Stomach smooth muscle (tissue), 2 donors: ENCODE measurements around the gene DNMT3L.
A peak's percentile ranks its signal among the peaks of the same experiment; 100 is the strongest.
"Not testable (repeated sequence)": the region's sequence is repeated elsewhere in the genome, so short reads cannot be mapped to it uniquely, and the experiment has no call there.

Experiments
- H3K27ac ChIP-seq: one replicate; pipeline ENCODE4 v1.7.0; 2013; ENCODE audit warnings: mild to moderate bottlenecking, low read length, inconsistent platforms
- H3K27me3 ChIP-seq, 2 donors: one replicate each; pipeline ENCODE4 v1.7.0; 2013; ENCODE audit warnings: low read length in 2 of 2; ENCODE audit not compliant: insufficient read depth in 2 of 2, control insufficient read depth in 1 of 2
- H3K36me3 ChIP-seq, 2 donors: one replicate each; pipeline ENCODE4 v1.7.0; 2013; ENCODE audit warnings: low read length in 2 of 2; ENCODE audit not compliant: control insufficient read depth in 2 of 2, insufficient read depth in 2 of 2
- H3K4me1 ChIP-seq: one replicate; pipeline ENCODE4 v1.7.0; 2013; ENCODE audit warnings: low read length; ENCODE audit not compliant: control insufficient read depth, insufficient read depth
- H3K4me3 ChIP-seq, 2 donors: one replicate each; pipeline ENCODE4 v1.7.0; 2013; ENCODE audit warnings: low read length in 2 of 2
- H3K9ac ChIP-seq, 2 donors: one replicate each; pipeline ENCODE4 v1.7.0; 2013; ENCODE audit warnings: low read length in 2 of 2, mild to moderate bottlenecking in 1 of 2
- H3K9me3 ChIP-seq, 2 donors: one replicate each; pipeline ENCODE4 v1.7.0; 2013; ENCODE audit warnings: low read length in 2 of 2; ENCODE audit not compliant: control insufficient read depth in 2 of 2
- donor health status: healthy.
- donor health status: Pancreatic carcinoma.

The DNMT3L gene

DNA sequence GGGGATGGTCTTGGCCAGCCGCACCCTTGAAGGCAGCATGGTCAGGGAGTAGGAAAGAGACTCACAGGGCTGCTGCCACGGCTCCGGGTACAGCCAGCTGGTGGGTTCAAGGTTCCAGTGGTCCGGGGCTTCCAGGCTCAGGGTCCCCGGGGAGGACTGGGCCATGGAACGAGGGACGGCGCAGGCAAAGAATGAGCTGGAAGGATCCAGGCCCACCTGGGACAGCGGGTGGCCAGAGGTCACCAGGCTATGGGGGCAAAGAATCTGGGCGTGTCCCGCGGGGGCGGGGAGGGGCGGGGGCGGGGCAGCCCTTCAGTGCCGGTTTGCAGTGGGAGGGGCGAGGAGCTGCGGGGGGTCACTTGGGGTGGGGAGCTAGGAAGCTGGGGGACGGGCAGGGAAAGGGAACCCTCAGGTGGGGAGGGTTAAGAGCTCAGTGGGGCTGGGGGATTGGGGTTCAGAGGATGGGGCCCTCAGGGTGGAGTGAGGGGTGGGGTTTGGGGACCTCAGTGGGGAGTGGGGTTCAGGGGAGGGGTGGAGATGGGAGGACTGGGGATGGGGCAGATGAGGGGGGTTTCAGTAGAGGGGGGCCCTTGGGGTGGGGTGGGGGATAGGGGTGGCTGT is at the start of gene DNMT3L:
TSS of gene DNMT3L (minus strand) at position 223 of the 621 bp plus-strand sequence. CDS start 638 bp downstream, outside the sequence.
- peaks cover 0 to 7% of the 10 kb centered on the region in 2 donors for H3K9me3 ChIP-seq
- no peak within 1 kb of the TSS for H3K27ac ChIP-seq
- H3K4me1 ChIP-seq, result no peaks in the 10 kb centered on the region
- H3K27me3 ChIP-seq, result peaks cover 0 to 4% of the 10 kb centered on the region in 2 donors
- H3K4me3 ChIP-seq, result no peak within 1 kb of the TSS
- H3K9ac ChIP-seq, result no peak within 1 kb of the TSS
- no peaks in the 10 kb centered on the region for H3K36me3 ChIP-seq

DNA sequence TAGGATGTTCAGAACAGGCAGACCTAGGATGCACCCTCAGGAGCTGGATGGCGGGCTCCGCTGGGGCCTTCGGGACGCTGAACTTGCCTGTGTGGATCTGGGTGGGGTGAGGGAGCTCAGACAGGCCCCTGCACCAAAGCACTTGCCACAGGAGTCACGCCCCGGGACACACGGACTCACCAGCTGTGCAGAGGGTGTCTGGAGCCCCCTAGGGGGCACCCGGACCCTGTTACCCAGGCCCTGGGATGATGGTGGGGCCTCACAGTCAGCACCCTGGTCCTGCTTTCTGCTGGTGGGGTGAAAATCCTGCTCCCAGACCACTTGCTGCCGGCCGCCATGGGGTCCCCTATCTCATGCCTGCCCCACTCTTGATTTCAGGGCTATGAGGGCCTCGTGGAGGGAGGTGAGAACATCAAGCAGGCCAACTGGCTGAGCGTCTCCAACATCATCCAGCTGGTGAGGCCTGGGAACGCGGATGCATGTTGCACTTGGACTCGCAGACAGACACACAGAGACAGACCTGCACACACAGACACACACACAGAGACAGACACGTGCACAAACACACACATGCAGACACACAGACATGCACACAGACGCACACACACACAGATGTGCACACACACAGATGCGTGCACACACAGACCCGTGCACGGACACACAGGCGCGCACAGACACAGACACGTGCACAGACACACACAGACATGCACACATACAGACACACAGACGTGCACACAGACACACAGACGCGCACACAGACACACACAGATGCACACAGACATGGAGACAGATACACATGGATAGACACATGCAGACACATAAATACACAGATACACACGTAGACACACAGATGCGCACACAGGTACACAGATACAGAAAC is 49.2 kb upstream of the DNMT3L start:
- Histone ChIP-seq H3K4me1 (peaks cover 1% of the 10 kb centered on the region), H3K9me3 (no peaks in the 10 kb centered on the region), H3K36me3 (peaks cover 18 to 39% of the 10 kb centered on the region in 2 donors), H3K4me3 (no peak overlapping the region), H3K9ac (no peak overlapping the region), H3K27ac (no peak overlapping the region), H3K27me3 (no peaks in the 10 kb centered on the region)

DNA sequence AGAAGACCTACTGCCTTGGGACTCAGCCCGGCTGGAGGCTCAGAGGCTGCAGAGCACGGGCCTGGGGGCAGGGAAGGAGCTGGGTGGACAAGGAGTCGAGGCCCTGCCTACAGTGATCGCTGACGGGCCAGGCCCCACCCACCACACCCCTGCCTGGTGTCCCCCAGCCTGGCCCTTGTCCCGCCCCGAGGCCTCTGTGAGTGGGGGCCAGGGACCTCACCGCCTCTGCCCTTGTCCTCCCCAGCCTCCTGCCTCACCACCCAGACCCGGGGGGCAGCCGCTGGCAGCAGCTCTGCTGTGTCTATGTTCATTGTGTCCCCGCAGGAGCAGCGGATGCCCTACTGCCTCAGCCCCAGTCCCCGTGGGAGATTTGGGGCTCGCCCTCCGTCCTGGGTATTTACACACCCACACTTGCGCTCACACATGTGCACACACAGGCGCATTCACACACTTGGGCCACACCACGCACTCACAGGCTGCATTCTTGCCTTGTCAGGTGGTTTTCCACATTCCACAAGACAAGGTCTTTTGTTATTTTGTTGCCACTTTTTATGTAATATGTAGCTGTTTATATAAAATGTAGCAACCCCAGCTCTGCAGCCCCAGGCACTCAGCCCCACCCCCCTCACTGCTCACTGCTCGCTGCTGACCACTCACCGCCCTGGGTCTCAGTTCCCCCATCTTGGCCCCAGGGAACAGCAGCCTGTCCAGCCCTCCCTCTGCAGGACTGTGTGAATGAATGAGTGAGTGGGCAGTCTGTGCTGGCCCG is 45.4 kb upstream of the DNMT3L start:
- no peak overlapping the region for H3K27ac ChIP-seq
- no peaks in the 10 kb centered on the region for H3K9me3 ChIP-seq
- no peak overlapping the region for H3K4me3 ChIP-seq
- peaks cover 31% of the 10 kb centered on the region for H3K4me1 ChIP-seq
- H3K9ac ChIP-seq, result no peak overlapping the region
- H3K27me3 ChIP-seq, result no peaks in the 10 kb centered on the region
- peaks cover 18 to 21% of the 10 kb centered on the region in 2 donors for H3K36me3 ChIP-seq

DNA sequence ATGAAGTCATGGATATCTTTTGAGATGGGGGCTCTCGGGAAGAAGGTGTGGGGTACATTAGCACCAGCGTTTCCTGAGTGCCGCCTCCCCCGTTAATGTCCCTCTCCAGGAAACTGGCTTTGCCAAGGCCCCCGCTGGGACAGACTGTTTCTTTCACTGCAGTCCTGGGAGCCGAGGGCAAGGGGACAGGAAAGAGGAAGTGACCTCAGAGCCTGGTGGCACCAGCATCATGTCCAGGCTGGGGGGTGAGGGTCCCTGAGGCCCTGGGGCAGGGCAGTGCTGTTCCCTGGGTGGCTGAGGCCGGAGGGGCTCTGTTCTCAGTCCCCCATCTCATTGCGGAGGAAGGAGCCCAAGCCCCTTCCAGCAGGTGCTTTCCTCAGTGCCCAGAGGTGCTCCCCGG is 44.0 kb upstream of the DNMT3L start:
- H3K27ac ChIP-seq, result no peak overlapping the region
- peaks cover 7 to 8% of the 10 kb centered on the region in 2 donors for H3K36me3 ChIP-seq
- H3K9ac ChIP-seq, result no peak overlapping the region
- H3K4me1 ChIP-seq, result peaks cover 45% of the 10 kb centered on the region
- no peaks in the 10 kb centered on the region for H3K27me3 ChIP-seq
- no peaks in the 10 kb centered on the region for H3K9me3 ChIP-seq
- no peak overlapping the region for H3K4me3 ChIP-seq

DNA sequence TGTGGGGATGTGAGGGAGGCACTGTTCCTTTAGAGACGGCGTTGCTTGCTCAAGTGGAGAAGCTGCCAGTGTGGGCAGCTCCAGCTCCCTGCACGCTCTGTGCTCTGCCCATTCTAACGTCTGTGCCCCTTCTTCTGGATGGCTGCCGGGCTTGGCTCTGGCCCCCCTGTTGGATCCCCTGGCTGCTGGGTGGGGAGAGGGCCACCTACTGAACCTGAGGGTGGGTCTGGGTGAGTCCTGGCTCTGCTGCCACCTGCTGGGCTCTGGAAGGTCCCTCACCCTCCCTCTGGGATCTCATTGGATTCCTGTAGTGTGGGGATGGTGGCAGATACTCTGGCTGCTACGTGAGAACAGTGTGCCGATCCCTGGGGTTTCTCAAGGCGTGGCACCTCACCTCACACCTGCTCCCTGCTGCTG is 43.2 kb upstream of the DNMT3L start:
- Histone ChIP-seq H3K4me1 (peaks cover 48% of the 10 kb centered on the region), H3K9me3 (no peaks in the 10 kb centered on the region), H3K36me3 (peaks cover 6 to 7% of the 10 kb centered on the region in 2 donors), H3K27me3 (no peaks in the 10 kb centered on the region), H3K27ac (no peak overlapping the region), H3K9ac (peak overlapping the region in 1 of 2 donors; percentile 13), H3K4me3 (no peak overlapping the region)

DNA sequence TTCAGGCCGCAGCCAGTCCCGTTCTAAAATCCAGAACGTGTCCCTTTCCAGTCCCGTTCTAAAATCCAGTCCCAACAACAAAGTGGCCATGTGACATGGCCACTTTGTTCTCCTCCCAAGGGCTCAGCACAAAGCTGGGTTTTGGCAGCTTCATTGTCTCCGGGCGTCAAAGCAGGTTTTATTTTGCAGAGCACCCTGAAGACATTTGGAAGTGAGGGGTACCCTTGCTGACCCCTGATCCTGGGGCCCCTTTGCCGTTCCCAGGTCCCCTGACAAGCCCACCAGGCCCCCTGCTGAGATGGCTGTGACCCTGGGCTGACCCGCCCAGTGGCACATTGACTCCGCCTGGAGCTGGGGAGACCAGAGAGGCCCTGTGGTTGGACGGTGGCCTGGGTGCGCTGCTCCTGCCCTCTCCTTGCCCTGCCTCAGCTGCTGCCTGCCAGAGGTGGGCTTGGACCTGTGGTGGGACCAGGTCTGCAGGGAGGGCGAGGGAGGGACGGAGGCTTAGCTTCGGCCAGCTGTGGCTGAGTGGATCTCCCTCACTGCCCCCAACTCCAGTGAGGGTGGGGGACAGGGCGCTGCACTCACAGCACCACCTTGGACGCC is 42.4 kb upstream of the DNMT3L start:
- peaks cover 6% of the 10 kb centered on the region in 2 donors for H3K36me3 ChIP-seq
- H3K4me3 ChIP-seq, result no peak overlapping the region
- H3K9ac ChIP-seq, result no peak overlapping the region
- H3K27ac ChIP-seq, result no peak overlapping the region
- peaks cover 53% of the 10 kb centered on the region for H3K4me1 ChIP-seq
- H3K9me3 ChIP-seq, result no peaks in the 10 kb centered on the region
- no peaks in the 10 kb centered on the region for H3K27me3 ChIP-seq

DNA sequence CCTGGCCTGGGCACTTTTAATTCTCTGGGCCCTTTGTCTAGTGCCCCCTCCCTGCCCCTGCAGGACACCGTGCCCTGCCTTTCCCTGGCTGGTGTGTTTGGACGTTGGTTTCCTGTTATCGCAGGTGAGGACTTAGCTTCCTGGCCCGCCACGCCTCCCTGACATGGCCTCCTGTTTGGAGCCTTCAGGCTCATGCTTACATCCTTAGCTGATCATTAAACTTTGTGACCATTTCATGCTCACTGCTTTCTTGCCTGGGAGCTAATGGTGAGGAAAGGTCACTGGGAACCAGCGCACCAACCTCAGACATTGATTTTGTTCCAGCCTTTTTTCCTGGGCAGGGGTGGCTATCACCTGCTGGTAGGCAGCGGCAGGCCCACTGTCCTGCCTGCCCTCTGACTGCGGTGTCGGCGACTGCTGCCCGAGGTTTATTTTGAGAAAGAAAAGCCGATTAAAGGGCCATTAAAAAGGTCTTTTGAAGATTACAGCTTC is 41.8 kb upstream of the DNMT3L start:
- no peak overlapping the region for H3K4me3 ChIP-seq
- H3K36me3 ChIP-seq, result peaks cover 6% of the 10 kb centered on the region in 2 donors
- no peak overlapping the region for H3K9ac ChIP-seq
- no peaks in the 10 kb centered on the region for H3K9me3 ChIP-seq
- no peak overlapping the region for H3K27ac ChIP-seq
- no peaks in the 10 kb centered on the region for H3K27me3 ChIP-seq
- peaks cover 55% of the 10 kb centered on the region for H3K4me1 ChIP-seq

DNA sequence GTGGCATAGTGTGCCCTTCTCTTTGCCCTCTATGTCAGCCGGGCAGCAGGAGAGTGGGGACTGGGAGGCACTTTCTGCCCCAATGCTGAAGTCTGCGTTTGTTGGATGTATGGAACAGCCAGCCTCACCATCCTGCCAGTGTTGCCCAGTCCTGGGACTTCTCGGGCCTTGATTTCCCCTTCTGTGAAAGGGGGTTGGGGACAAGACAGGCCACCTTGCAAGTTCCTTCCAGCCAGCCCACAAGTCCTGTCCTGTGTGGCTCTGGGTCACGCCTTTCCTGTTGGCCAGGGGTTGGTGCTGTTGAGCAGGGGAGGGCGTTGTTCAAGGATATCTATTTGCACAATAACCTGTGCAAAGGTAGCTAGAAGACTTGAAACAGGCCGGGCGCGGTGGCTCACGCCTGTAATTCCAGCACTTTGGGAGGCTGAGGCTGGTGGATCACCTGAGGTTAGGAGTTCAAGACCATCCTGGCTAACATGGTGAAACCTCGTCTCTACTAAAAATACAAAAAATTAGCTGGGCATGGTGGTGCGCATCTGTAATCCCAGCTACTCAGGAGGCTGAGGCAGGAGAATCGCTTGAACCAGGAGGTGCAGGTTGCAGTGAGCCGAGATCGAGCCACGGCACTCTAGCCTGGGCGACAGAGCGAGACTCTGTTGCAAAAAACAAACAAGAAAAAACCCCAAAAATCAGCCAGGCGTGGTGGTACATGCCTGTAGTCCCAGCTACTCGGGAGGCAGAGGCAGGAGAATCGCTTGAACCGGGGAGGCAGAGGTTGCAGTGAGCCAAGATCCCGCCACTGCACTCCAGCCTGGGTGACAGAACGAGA is 41.1 kb upstream of the DNMT3L start:
- H3K4me3 ChIP-seq, H3K9ac ChIP-seq, H3K9me3 ChIP-seq, H3K27me3 ChIP-seq, H3K36me3 ChIP-seq, H3K27ac ChIP-seq: not testable (repeated sequence)
- peaks cover 55% of the 10 kb centered on the region for H3K4me1 ChIP-seq

DNA sequence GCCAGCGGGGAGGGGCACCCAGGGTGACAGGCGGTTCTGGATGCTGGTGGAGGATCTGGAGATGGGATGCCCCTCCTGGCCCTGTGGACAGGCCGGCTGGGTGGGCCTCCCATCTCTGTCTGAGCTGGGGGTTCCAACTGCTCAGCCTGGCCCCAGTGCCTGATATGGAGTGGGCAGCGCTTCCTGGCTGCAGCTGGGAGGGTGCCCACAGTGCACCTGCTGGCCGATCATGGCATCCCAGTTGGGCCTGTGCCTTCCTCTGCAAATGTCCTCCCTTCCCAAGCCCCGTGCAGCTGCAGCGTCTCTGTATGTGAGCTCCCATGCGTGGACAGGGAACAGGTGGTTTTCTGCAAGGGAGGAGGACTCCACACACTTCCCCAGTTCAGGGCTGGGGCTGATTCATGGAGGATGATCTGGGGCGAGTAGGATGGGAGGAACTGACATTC is 40.3 kb upstream of the DNMT3L start:
- Histone ChIP-seq H3K4me3 (no peak overlapping the region), H3K36me3 (peaks cover 0 to 4% of the 10 kb centered on the region in 2 donors), H3K4me1 (peaks cover 60% of the 10 kb centered on the region), H3K9ac (peak overlapping the region in 1 of 2 donors; percentile 5), H3K27me3 (no peaks in the 10 kb centered on the region), H3K9me3 (no peaks in the 10 kb centered on the region), H3K27ac (no peak overlapping the region)
